GM12801 (cell line): ENCODE data around the gene BHLHE40.

Experiments used
- TF ChIP-seq, protein P1 (sequence below): IDR thresholded peaks from one replicate; pipeline ENCODE4 v1.5.1; 2011; ENCODE audit warnings: control low read depth; ENCODE audit not compliant: insufficient read length; ENCODE audit errors: extremely low read depth

The BHLHE40 gene

DNA sequence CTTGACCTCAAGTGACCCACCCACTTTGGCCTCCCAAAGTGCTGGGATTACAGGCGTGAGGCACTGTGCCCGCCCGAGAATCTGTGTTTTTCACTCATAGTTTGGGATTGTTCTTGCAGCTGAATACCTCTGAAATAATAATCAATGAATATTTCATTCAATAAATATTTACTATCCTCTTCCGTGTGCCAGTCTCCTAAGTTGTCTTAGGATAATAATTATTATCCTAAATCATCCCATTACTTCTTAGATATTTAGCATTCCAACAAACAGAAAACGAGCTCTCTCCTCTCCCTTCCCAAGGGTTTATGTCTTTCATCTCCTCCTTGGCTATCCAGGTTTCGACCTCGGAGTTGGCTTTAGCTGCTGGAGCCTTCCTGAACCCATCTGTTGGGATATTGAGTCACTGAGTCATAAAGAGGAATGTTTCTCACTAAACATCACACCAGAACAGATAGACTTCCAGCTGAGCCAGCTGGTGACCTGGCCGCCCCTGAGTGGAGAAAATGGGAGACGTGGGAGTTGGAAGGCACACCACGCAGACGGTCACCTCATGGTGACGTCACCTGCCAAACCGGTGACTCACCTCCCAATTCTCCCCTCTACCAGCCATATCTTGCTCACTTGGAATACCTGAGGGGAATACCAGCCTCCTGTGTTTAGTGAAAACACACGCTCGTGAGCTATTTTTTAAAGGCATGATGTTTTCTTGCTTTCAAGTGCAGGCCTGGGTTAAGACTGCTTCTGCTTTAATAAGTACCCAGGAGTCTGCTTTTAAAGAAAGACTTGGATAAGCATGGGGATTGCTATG, 43.9 kb downstream of the BHLHE40 start:
- TF ChIP-seq, protein P1, sequence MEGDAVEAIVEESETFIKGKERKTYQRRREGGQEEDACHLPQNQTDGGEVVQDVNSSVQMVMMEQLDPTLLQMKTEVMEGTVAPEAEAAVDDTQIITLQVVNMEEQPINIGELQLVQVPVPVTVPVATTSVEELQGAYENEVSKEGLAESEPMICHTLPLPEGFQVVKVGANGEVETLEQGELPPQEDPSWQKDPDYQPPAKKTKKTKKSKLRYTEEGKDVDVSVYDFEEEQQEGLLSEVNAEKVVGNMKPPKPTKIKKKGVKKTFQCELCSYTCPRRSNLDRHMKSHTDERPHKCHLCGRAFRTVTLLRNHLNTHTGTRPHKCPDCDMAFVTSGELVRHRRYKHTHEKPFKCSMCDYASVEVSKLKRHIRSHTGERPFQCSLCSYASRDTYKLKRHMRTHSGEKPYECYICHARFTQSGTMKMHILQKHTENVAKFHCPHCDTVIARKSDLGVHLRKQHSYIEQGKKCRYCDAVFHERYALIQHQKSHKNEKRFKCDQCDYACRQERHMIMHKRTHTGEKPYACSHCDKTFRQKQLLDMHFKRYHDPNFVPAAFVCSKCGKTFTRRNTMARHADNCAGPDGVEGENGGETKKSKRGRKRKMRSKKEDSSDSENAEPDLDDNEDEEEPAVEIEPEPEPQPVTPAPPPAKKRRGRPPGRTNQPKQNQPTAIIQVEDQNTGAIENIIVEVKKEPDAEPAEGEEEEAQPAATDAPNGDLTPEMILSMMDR = no peak

DNA sequence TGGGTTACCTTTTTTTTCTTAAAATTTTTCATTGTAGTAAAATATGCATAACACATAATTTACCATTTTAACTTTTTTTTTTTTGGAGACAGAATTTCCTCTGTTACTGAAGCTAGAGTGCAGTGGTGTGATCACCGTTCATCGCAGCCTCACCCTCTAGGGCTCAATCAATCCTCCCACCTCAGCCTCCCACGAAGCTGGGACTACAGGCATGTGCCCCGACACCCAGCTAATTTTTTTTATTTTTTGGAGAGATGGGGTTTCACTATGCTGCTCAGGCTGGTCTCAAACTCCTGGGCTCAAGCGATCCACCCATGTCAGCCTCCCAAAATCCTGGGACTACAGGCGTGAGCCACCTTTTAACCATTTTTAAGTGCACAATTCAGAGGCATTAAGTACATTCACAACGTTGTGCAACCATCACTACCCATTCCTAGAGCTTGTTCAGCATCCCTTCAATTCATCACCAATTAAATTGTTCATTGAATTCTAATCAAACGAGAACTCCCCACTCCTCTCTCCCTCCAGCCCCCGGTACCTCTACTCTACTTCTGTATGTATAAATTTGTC, 44.6 kb downstream of the BHLHE40 start:
- TF ChIP-seq, protein P1 = no peak

DNA sequence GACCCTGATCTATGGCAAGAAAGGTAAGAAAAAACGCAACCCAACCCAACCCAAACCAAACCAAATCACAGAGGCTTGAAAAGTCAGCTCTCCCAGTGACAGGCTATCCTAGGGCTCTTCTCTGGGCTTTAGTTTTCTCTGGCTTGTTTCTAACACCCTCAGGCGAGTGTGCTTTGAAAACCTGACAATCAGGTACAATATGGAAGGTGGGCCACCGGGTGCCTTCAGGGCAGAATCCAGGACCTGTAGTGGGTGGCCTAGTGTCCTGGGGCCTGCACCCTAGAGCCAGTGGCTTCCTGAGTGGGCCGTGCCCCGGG, 46.8 kb downstream of the BHLHE40 start:
- TF ChIP-seq, protein P1 = no peak

DNA sequence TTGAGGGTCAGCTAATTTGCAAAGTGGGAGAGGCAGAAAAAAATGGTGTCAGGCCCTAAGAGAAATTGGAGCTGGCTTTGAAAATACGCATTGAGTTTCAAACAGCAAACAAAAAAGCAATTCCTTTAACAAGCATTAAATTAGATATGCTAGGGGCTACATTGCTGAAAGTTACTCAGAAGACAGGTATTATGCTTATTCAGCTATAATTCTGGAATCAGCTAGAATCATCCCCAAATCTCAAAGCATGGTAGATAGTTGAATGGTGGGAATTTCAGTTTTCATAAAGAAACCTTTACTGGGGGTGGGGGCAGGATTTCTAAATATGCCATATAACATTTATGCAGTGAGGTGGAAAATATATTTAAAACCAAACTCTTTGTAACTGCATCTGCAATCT, 50.5 kb downstream of the BHLHE40 start:
- TF ChIP-seq, protein P1 = no peak

DNA sequence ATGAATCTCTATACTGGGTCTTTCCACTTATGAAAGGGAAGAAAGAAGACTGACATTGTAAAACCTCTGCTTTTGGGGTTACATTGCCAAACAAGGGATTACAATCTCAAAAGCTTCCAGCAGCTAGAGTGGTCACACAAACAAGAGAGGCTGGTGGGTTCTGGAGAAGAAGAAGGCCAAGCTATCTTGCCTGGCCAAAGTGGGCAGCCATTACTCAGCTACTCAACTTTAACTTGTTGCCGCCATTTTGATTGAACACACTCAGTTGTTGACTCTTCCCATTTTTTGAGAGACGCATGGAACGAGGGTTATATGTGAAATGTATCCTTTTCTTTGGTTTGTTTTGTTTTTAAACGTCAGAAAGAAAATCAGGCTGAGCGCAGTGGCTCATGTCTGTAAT, 50.9 kb downstream of the BHLHE40 start:
- TF ChIP-seq, protein P1 = no peak

DNA sequence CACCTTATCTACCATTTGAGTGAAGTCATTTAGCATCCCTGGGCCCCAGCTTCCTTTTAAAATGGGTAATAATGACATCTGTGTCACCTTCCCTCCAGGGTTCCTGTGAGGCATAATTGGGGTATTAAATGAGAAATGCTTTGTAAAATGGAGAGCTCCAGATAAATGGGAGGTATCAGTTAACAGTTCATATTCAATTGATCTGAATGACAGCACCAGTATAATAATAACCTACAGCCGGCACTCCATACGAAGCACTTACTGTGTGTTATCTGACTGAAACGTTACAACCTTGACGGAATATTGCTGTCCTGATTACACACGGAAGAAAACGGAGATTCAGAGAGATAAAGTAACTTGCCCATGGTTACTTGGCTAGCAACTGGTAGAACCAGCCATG, 53.6 kb downstream of the BHLHE40 start:
- TF ChIP-seq, protein P1 = no peak
